Adrenal gland (tissue), 5 donors: ENCODE results near the gene OR51G1.

ENCODE experiments used
- CTCF ChIP-seq, 6 experiments: fragments of 450-650 bp in 4 of 6; fragments of 200-600 bp in 2 of 6; sonication (generic) in 1 of 6; IDR thresholded peaks; 1 replicate in 5 of 6; 2 replicates in 1 of 6; pipeline versions ENCODE4 v1.5.1 to v1.8.0; 2016 to 2021; ENCODE audit warnings: antibody characterized with exemption in 6 of 6, mild to moderate bottlenecking in 2 of 6, moderate library complexity in 1 of 6
- POLR2A ChIP-seq, 2 donors: fragments of 450-650 bp; IDR thresholded peaks; one replicate each; pipeline ENCODE4 v1.6.1; 2017; ENCODE audit warnings: antibody characterized with exemption in 2 of 2, mild to moderate bottlenecking in 2 of 2, moderate library complexity in 1 of 2
- donor health status: DM: no; HTN: no; CAD: no.

DNA sequence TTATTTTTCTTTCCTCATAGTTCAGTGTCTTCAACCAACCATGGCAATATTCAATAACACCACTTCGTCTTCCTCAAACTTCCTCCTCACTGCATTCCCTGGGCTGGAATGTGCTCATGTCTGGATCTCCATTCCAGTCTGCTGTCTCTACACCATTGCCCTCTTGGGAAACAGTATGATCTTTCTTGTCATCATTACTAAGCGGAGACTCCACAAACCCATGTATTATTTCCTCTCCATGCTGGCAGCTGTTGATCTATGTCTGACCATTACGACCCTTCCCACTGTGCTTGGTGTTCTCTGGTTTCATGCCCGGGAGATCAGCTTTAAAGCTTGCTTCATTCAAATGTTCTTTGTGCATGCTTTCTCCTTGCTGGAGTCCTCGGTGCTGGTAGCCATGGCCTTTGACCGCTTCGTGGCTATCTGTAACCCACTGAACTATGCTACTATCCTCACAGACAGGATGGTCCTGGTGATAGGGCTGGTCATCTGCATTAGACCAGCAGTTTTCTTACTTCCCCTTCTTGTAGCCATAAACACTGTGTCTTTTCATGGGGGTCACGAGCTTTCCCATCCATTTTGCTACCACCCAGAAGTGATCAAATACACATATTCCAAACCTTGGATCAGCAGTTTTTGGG lies 42.2 kb downstream of the OR51G1 start, which contains the start of gene OR51T1:
- TF ChIP-seq CTCF (IDR thresholded peaks at IDR 0.05) (no peak), POLR2A (IDR thresholded peaks at IDR 0.05) (no peak)
